Smooth muscle cell (in vitro differentiated cells): ENCODE data around the gene CNKSR1. TPM values are rescaled to one million over a fixed set of nuclear protein-coding genes. Genes with fewer than 3 reads are reported as not detected.

Source experiments
- DNase-seq: peaks from one replicate; lab custom pipeline; 2025; ENCODE audit not compliant: unreplicated experiment; lab: John Stamatoyannopoulos, UW
- H2AFZ ChIP-seq: fragments of 200-600 bp; sonication (generic); 2 replicates; pipeline ENCODE4 v1.6.0; 2016; ENCODE audit warnings: antibody characterized with exemption, low read depth, mild to moderate bottlenecking
- H3F3A ChIP-seq: fragments of 200-600 bp; sonication (generic); 2 replicates; pipeline ENCODE4 v1.6.0; 2017; ENCODE audit warnings: antibody characterized with exemption, low read depth
- H3K27ac ChIP-seq: fragments of 200-600 bp; sonication (generic); 2 replicates; pipeline ENCODE4 v1.5.1; 2016; ENCODE audit warnings: low read depth, mild to moderate bottlenecking
- H3K27me3 ChIP-seq: fragments of 200-600 bp; sonication (generic); 2 replicates; pipeline ENCODE4 v1.6.1; 2016; ENCODE audit warnings: low read depth, mild to moderate bottlenecking
- H3K36me3 ChIP-seq: fragments of 200-600 bp; sonication (generic); 2 replicates; pipeline ENCODE4 v1.5.1; 2016; ENCODE audit warnings: low read depth
- H3K4me1 ChIP-seq: fragments of 200-600 bp; sonication (generic); 2 replicates; pipeline ENCODE4 v1.5.1; 2016; ENCODE audit warnings: low read depth
- H3K4me2 ChIP-seq: fragments of 200-600 bp; sonication (generic); 2 replicates; pipeline ENCODE4 v1.6.0; 2016; ENCODE audit warnings: mild to moderate bottlenecking
- H3K4me3 ChIP-seq: fragments of 200-600 bp; sonication (generic); 2 replicates; pipeline ENCODE4 v1.5.1; 2016; ENCODE audit warnings: mild to moderate bottlenecking
- H3K79me2 ChIP-seq: fragments of 200-600 bp; sonication (generic); 2 replicates; pipeline ENCODE4 v1.6.0; 2016; ENCODE audit warnings: low read depth, mild to moderate bottlenecking
- H3K9ac ChIP-seq: fragments of 200-600 bp; sonication (generic); 2 replicates; pipeline ENCODE4 v1.6.0; 2016; ENCODE audit warnings: low read depth
- H3K9me3 ChIP-seq: fragments of 200-600 bp; sonication (generic); replicated peaks from 2 replicates; pipeline ENCODE4 v1.5.1; 2016; ENCODE audit warnings: low read depth
- H4K20me1 ChIP-seq: fragments of 200-600 bp; sonication (generic); 2 replicates; pipeline ENCODE4 v1.6.0; 2016; ENCODE audit warnings: low read depth
- WGBS: methylation state at CpG from one replicate; pipeline ENCODE4 v1.1.7; 2016; ENCODE audit warnings: low lambda C conversion rate; 5-methylcytosine and 5-hydroxymethylcytosine counted together
- polyA plus RNA-seq: library from polyadenylated mRNA; unstranded; fragments of >200 nt; fragmentation: Nextera tagmentation; extraction: Ambion mirVana; gene quantifications from 2 replicates; pipeline ENCODE4 v1.2.1, GENCODE V29; 2016
- total RNA-seq: library from RNA; depleted of rRNA; stranded (reverse); fragments of >200 nt; gene quantifications from 2 replicates; pipeline ENCODE4 v1.2.3, GENCODE V29; 2014
- TF ChIP-seq, protein P1 (sequence below): fragments of 200-600 bp; sonication (generic); IDR thresholded peaks from 2 replicates; pipeline ENCODE4 v1.5.1; 2017; ENCODE audit warnings: borderline replicate concordance, mild to moderate bottlenecking, antibody characterized with exemption; ENCODE audit not compliant: insufficient read depth, poor library complexity, severe bottlenecking

The CNKSR1 gene
- total and polyA plus RNA-seq, 2 experiments from 2014 or later: 1.4 to 6.6 TPM

DNA sequence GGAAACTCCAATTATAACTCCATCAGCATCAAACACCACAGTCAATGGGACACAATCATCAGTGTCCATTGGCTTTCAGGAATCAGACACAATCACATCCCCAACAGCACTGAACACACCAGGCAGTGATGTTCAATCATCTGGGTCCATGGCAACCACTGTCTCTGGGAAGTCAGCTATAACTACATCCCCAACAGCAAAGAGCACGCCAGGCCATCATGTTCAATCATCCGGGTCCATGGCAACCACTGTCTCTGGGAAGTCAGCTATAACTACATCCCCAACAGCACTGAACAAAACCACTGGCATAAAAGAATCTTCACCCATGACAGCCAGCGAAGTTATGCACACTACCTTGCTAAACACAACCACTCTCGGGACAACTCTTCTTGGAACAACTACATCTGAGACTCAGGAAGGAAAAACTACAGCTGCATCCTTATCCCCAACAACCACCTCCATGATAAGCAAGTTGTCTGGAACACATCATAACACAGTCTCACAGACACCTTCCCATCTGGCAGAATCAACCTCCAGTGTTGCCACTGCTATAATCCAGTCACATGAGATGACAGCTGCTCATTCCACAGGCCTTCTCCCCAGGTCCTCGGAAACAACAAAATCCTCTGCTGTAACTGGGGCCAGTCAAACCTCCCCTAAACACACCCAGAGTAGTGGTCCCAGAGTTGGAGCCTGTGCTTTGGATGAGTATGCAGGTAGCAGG is 33.0 kb downstream of the CNKSR1 start:
- Histone ChIP-seq H3K36me3 (no peaks in the 10 kb centered on the region), H3K4me3 (no peak overlapping the region), H3K9me3 (no peaks in the 10 kb centered on the region), H3K27ac (no peak overlapping the region), H4K20me1 (no peaks in the 10 kb centered on the region), H3K79me2 (no peaks in the 10 kb centered on the region), H3F3A (no peaks in the 10 kb centered on the region), H3K9ac (no peak overlapping the region), H2AFZ (no peak overlapping the region), H3K27me3 (no peaks in the 10 kb centered on the region), H3K4me1 (no peaks in the 10 kb centered on the region), H3K4me2 (no peak overlapping the region)
- TF ChIP-seq, protein P1, sequence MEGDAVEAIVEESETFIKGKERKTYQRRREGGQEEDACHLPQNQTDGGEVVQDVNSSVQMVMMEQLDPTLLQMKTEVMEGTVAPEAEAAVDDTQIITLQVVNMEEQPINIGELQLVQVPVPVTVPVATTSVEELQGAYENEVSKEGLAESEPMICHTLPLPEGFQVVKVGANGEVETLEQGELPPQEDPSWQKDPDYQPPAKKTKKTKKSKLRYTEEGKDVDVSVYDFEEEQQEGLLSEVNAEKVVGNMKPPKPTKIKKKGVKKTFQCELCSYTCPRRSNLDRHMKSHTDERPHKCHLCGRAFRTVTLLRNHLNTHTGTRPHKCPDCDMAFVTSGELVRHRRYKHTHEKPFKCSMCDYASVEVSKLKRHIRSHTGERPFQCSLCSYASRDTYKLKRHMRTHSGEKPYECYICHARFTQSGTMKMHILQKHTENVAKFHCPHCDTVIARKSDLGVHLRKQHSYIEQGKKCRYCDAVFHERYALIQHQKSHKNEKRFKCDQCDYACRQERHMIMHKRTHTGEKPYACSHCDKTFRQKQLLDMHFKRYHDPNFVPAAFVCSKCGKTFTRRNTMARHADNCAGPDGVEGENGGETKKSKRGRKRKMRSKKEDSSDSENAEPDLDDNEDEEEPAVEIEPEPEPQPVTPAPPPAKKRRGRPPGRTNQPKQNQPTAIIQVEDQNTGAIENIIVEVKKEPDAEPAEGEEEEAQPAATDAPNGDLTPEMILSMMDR: no peak
- DNase-seq: no peak
- WGBS: 88% methylated on average over 5 of the region's 5 CpGs

DNA sequence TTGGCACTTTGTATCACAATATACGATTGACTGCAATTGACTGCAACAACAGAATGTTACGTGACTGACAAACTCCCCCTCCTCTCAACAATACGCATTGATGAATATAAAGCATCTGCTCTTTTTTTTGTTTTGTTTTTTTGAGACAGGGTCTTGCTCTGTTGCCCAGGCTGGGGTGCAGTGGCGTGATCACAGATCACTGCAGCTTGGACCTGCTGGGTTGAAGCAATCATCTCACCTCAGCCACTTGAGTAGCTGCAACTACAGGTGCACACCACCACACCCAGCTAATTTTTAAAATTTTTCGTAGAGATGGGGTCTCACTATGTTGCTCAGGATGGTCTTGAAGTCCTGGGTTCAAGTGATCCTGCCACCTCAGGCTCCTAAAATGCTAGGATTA is 35.4 kb downstream of the CNKSR1 start:
- no peaks in the 10 kb centered on the region for H3K36me3 ChIP-seq
- no peaks in the 10 kb centered on the region for H3K27me3 ChIP-seq
- no peak for DNase-seq
- H3K4me1 ChIP-seq: no peaks in the 10 kb centered on the region
- no peak overlapping the region for H3K27ac ChIP-seq
- no peak overlapping the region for H2AFZ ChIP-seq
- TF ChIP-seq, protein P1: no peak
- no peak overlapping the region for H3K4me3 ChIP-seq
- H4K20me1 ChIP-seq: no peaks in the 10 kb centered on the region
- H3F3A ChIP-seq: no peaks in the 10 kb centered on the region
- no peak overlapping the region for H3K9ac ChIP-seq
- WGBS: 92% methylated on average over 5 of the region's 5 CpGs
- no peaks in the 10 kb centered on the region for H3K79me2 ChIP-seq
- H3K9me3 ChIP-seq: no peaks in the 10 kb centered on the region
- H3K4me2 ChIP-seq: no peak overlapping the region

DNA sequence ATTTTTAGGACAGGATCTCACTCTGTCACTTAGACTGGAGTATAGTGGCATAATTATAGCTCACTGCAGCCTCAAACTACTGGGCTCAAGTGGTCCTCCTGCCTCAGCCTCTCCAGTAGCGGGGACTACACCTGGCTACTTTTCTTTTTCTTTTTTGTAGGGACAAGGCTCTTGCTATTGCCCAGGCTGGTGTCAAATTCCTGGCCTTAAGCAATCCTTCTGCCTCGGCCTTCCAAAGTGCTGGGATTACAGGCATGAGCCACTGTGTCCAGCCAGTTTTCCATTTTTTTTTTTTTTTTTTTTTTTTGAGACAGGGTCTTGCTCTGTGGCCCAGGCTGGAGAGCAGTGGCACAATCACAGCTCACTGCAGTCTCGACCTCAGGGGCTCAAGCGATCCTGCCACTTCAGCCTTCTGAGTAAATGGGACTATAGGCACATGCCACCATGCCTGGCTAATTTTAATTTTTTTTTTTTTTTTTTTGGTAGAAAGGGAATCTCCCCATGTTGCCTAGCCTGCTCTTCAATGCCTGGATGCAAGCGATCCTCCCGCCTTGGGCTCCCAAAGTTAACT is 36.1 kb downstream of the CNKSR1 start:
- no peaks in the 10 kb centered on the region for H3K27me3 ChIP-seq
- H4K20me1 ChIP-seq: no peaks in the 10 kb centered on the region
- H3K4me1 ChIP-seq: no peaks in the 10 kb centered on the region
- H3K36me3 ChIP-seq: no peaks in the 10 kb centered on the region
- no peak overlapping the region for H3K9ac ChIP-seq
- WGBS: 68% methylated on average over 6 of the region's 6 CpGs
- H3K27ac ChIP-seq: no peak overlapping the region
- no peak for DNase-seq
- H2AFZ ChIP-seq: no peak overlapping the region
- TF ChIP-seq, protein P1: no peak
- no peaks in the 10 kb centered on the region for H3K9me3 ChIP-seq
- no peaks in the 10 kb centered on the region for H3K79me2 ChIP-seq
- H3F3A ChIP-seq: no peaks in the 10 kb centered on the region
- no peak overlapping the region for H3K4me3 ChIP-seq
- no peak overlapping the region for H3K4me2 ChIP-seq

DNA sequence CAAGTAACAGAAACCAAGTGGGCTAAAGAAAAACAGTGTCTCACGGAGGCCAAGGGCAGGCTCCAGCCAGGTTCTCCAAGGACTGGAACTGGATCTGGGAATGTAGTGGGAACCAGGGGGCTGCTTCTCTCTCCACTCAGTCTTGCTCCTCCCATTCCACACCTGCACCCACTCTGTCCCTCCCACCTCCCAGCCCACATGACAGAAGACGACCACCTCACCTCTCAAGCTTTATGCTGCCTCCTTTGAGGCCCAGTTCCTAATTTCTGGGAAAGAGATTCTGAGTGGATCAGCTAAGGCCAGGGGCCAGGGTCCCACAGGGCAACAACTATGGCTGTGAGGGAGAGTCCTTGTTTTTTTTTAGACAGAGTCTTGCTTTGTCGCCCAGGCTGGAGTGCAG is 38.0 kb downstream of the CNKSR1 start:
- H2AFZ ChIP-seq: no peak overlapping the region
- no peaks in the 10 kb centered on the region for H3K36me3 ChIP-seq
- no peaks in the 10 kb centered on the region for H3K79me2 ChIP-seq
- no peak for DNase-seq
- H3F3A ChIP-seq: no peaks in the 10 kb centered on the region
- WGBS: 60% methylated on average over 3 of the region's 3 CpGs
- H3K9me3 ChIP-seq: no peaks in the 10 kb centered on the region
- H3K4me1 ChIP-seq: no peaks in the 10 kb centered on the region
- H3K4me2 ChIP-seq: no peak overlapping the region
- H3K27me3 ChIP-seq: no peaks in the 10 kb centered on the region
- H4K20me1 ChIP-seq: no peaks in the 10 kb centered on the region
- H3K4me3 ChIP-seq: no peak overlapping the region
- H3K9ac ChIP-seq: no peak overlapping the region
- TF ChIP-seq, protein P1: no peak
- H3K27ac ChIP-seq: no peak overlapping the region
